T-cell (primary cell): ENCODE measurements around the gene FKBP14. TPM values are rescaled to one million over a fixed set of nuclear protein-coding genes. Genes with fewer than 3 reads are reported as not detected.

Source experiments
- ATAC-seq, 4 experiments: fragments of 200-7000 bp in 3 of 4; fragments of 150-1000 bp in 1 of 4; cut with Tn5 transposase; replicated peaks in 1 of 4; 1 replicate in 3 of 4; 2 replicates in 1 of 4; pipeline ENCODE4 v1.10.0; 2021; ENCODE audit warnings: moderate library complexity in 3 of 4, mild to moderate bottlenecking in 2 of 4, moderate number of reproducible peaks in 1 of 4
- CTCF ChIA-PET, 2 donors: fragments of 300-600 bp; sonication (Branson Sonifier 250); formaldehyde crosslinking; loops; one replicate each; lab custom pipeline; 2022; ENCODE audit warnings: antibody characterized with exemption in 2 of 2; lab: Charles Lee
- POLR2A ChIA-PET, 2 donors: fragments of 300-600 bp; sonication (Branson Sonifier 250); formaldehyde crosslinking; loops; one replicate each; lab custom pipeline; 2022; ENCODE audit warnings: antibody characterized with exemption in 2 of 2; lab: Charles Lee
- DNase-seq, 35 experiments: peaks; one replicate each; pipeline versions ENCODE4 v3.0.0 to v3.0.0-alpha.2; 2013 to 2023
- H3K27ac ChIP-seq: one replicate; pipeline ENCODE4 v1.5.1; 2013; ENCODE audit warnings: low read length
- H3K27me3 ChIP-seq, 2 experiments: replicated peaks in 1 of 2; 1 replicate in 1 of 2; 2 replicates in 1 of 2; pipeline versions ENCODE4 v1.6.1 to v1.7.0; 2013; ENCODE audit warnings: low read length in 1 of 2, mixed read lengths in 1 of 2; ENCODE audit not compliant: control insufficient read depth in 2 of 2, insufficient read depth in 2 of 2; ENCODE audit errors: extremely low read depth in 1 of 2
- H3K36me3 ChIP-seq, 2 donors: 1 replicate in 1 of 2; 2 replicates in 1 of 2; pipeline versions ENCODE4 v1.6.1 to v1.7.0; 2013; ENCODE audit warnings: low read length in 1 of 2; ENCODE audit not compliant: control insufficient read depth in 2 of 2, insufficient read depth in 1 of 2; ENCODE audit errors: extremely low read depth in 1 of 2
- H3K4me1 ChIP-seq, 2 experiments: 1 replicate in 1 of 2; 2 replicates in 1 of 2; pipeline versions ENCODE4 v1.6.1 to v1.7.0; 2013; ENCODE audit warnings: low read length in 2 of 2, mixed read lengths in 1 of 2; ENCODE audit not compliant: insufficient read depth in 2 of 2, control insufficient read depth in 1 of 2; ENCODE audit errors: extremely low read depth in 1 of 2
- H3K4me3 ChIP-seq, 2 donors: 1 replicate in 1 of 2; 2 replicates in 1 of 2; pipeline versions ENCODE4 v1.5.1 to v1.7.0; 2013; ENCODE audit warnings: mild to moderate bottlenecking in 2 of 2, low read length in 1 of 2, moderate library complexity in 1 of 2; ENCODE audit not compliant: control insufficient read depth in 1 of 2; ENCODE audit errors: extremely low read depth in 1 of 2
- H3K9me3 ChIP-seq: 2 replicates; pipeline ENCODE4 v1.7.0; 2013
- H3K27ac Mint-ChIP-seq, 2 donors: one replicate each; pipeline ENCODE4 v1.8.0; 2020 to 2021; ENCODE audit warnings: mild to moderate bottlenecking in 2 of 2, mixed read lengths in 2 of 2
- H3K27me3 Mint-ChIP-seq, 2 donors: one replicate each; pipeline ENCODE4 v1.8.0; 2021 to 2022; ENCODE audit warnings: mixed read lengths in 2 of 2
- H3K36me3 Mint-ChIP-seq: one replicate; pipeline ENCODE4 v1.8.0; 2021; ENCODE audit warnings: mixed read lengths
- H3K4me1 Mint-ChIP-seq, 3 donors: one replicate each; pipeline ENCODE4 v1.8.0; 2020 to 2022; ENCODE audit warnings: mixed read lengths in 3 of 3, mild to moderate bottlenecking in 1 of 3
- H3K4me3 Mint-ChIP-seq, 3 donors: one replicate each; pipeline ENCODE4 v1.8.0; 2020 to 2022; ENCODE audit warnings: mild to moderate bottlenecking in 3 of 3, mixed read lengths in 3 of 3, moderate library complexity in 3 of 3
- H3K9me3 Mint-ChIP-seq, 3 donors: one replicate each; pipeline ENCODE4 v1.8.0; 2020 to 2022; ENCODE audit warnings: mixed read lengths in 3 of 3
- WGBS: methylation state at CpG from one replicate; pipeline ENCODE4 v1.1.5; 2013; ENCODE audit warnings: missing lambda C conversion rate; ENCODE audit not compliant: insufficient coverage; 5-methylcytosine and 5-hydroxymethylcytosine counted together
- total RNA-seq, 35 experiments: library from RNA in 6 of 35; stranded (reverse) in 6 of 35; fragments of 120-200 nt in 1 of 35; gene quantifications; one replicate each; pipeline versions ENCODE4 v1.2.1 to v1.2.4 and lab custom pipeline; 2013 to 2026

Gene FKBP14
- total RNA-seq, 5 donors from 2014 or later (not counting 1 experiment from before 2014, with no cell fraction given): 4.2 to 5.0 (median 4.5) TPM

- Mint-ChIP-seq H3K27me3 (peaks cover 9 to 12% of the 10 kb centered on the region in 2 donors), H3K36me3 (no peaks in the 10 kb centered on the region), H3K4me3 (no peak overlapping the region), H3K9me3 (no peaks in the 10 kb centered on the region), H3K4me1 (no peaks in the 10 kb centered on the region), H3K27ac (no peak overlapping the region)
- POLR2A ChIA-PET: interaction anchor here in 1 of 2 donors (0.7 kb wide), 1 partner anchor 20 kb away, joined by 4 read pairs; no protein-coding TSS in a partner anchor
- no peaks in the 10 kb centered on the region for H3K9me3 ChIP-seq
- DNase-seq (no peak), ATAC-seq (no peak)
- CTCF ChIA-PET: interaction anchor here in 1 of 2 donors (0.6 kb wide), 2 partner anchors 60 to 66 kb away, joined by 3 read pairs; no protein-coding TSS in a partner anchor
- WGBS: no CpG with 5 or more reads among the region's 3 CpGs
- no peaks in the 10 kb centered on the region for H3K4me1 ChIP-seq
- peaks cover 0 to 4% of the 10 kb centered on the region in 2 experiments for H3K27me3 ChIP-seq
- H3K4me3 ChIP-seq: no peak overlapping the region
- H3K36me3 ChIP-seq: no peaks in the 10 kb centered on the region
- H3K27ac ChIP-seq: no peak overlapping the region
These were observed 21.0 kb downstream of the FKBP14 start for GRCh38 chr7:30005464-30005863.

GRCh38 chr7:30003098-30003497 lies 23.4 kb downstream of the FKBP14 start:
- peaks cover 0 to 9% of the 10 kb centered on the region in 2 experiments for H3K27me3 ChIP-seq
- H3K27ac ChIP-seq: no peak overlapping the region
- H3K27ac Mint-ChIP-seq: no peak overlapping the region
- ATAC-seq: no peak
- 100% methylated on average over 1 of the region's 6 CpGs for WGBS
- peaks cover 26% of the 10 kb centered on the region in 2 donors for H3K27me3 Mint-ChIP-seq
- no peaks in the 10 kb centered on the region for H3K36me3 Mint-ChIP-seq
- no peak overlapping the region for H3K4me3 ChIP-seq
- ChIA-PET CTCF (no interaction called here), POLR2A (no interaction called here)
- H3K9me3 ChIP-seq: no peaks in the 10 kb centered on the region
- H3K4me1 ChIP-seq: no peaks in the 10 kb centered on the region
- H3K4me1 Mint-ChIP-seq: no peaks in the 10 kb centered on the region
- no peak for DNase-seq
- no peaks in the 10 kb centered on the region for H3K36me3 ChIP-seq
- no peak overlapping the region for H3K4me3 Mint-ChIP-seq
- no peaks in the 10 kb centered on the region for H3K9me3 Mint-ChIP-seq

- no peak for ATAC-seq
- no peak overlapping the region for H3K27ac ChIP-seq
- ChIA-PET POLR2A (no interaction called here), CTCF (no interaction called here)
- DNase-seq: no peak
- H3K9me3 Mint-ChIP-seq: peaks cover 0 to 6% (median 3%) of the 10 kb centered on the region in 3 donors
- no peaks in the 10 kb centered on the region for H3K36me3 ChIP-seq
- peaks cover 0 to 9% of the 10 kb centered on the region in 2 experiments for H3K27me3 ChIP-seq
- WGBS: no CpG with 5 or more reads among the region's 2 CpGs
- no peaks in the 10 kb centered on the region for H3K9me3 ChIP-seq
- H3K36me3 Mint-ChIP-seq: no peaks in the 10 kb centered on the region
- no peaks in the 10 kb centered on the region for H3K4me1 ChIP-seq
- no peak overlapping the region for H3K4me3 Mint-ChIP-seq
- peaks cover 32 to 34% of the 10 kb centered on the region in 2 donors for H3K27me3 Mint-ChIP-seq
- no peak overlapping the region for H3K4me3 ChIP-seq
- no peak overlapping the region for H3K27ac Mint-ChIP-seq
- H3K4me1 Mint-ChIP-seq: no peaks in the 10 kb centered on the region
These were observed 24.5 kb downstream of the FKBP14 start for GRCh38 chr7:30001998-30002397.

GRCh38 chr7:29998489-29998888 lies 28.0 kb downstream of the FKBP14 start:
- no peak for ATAC-seq
- no peak overlapping the region for H3K27ac ChIP-seq
- ChIA-PET POLR2A (no interaction called here), CTCF (no interaction called here)
- Mint-ChIP-seq H3K4me3 (no peak overlapping the region), H3K36me3 (no peaks in the 10 kb centered on the region), H3K27me3 (peaks cover 38 to 49% of the 10 kb centered on the region in 2 donors), H3K27ac (no peak overlapping the region), H3K4me1 (no peaks in the 10 kb centered on the region), H3K9me3 (peaks cover 7 to 19% (median 13%) of the 10 kb centered on the region in 3 donors)
- H3K9me3 ChIP-seq: no peaks in the 10 kb centered on the region
- H3K27me3 ChIP-seq: peaks cover 0 to 13% of the 10 kb centered on the region in 2 experiments
- no peak for DNase-seq
- H3K4me1 ChIP-seq: no peaks in the 10 kb centered on the region
- no peak overlapping the region for H3K4me3 ChIP-seq
- H3K36me3 ChIP-seq: no peaks in the 10 kb centered on the region

GRCh38 chr7:29996321-29996720 lies 30.2 kb downstream of the FKBP14 start:
- H3K9me3 Mint-ChIP-seq: peaks cover 7 to 28% (median 21%) of the 10 kb centered on the region in 3 donors
- H3K27ac Mint-ChIP-seq: no peak overlapping the region
- Histone ChIP-seq H3K4me3 (no peak overlapping the region), H3K27me3 (peaks cover 0 to 18% of the 10 kb centered on the region in 2 experiments), H3K4me1 (no peaks in the 10 kb centered on the region), H3K9me3 (no peaks in the 10 kb centered on the region), H3K27ac (no peak overlapping the region), H3K36me3 (no peaks in the 10 kb centered on the region)
- CTCF ChIA-PET: no interaction called here
- POLR2A ChIA-PET: no interaction called here
- DNase-seq (no peak), ATAC-seq (no peak)
- H3K4me1 Mint-ChIP-seq: no peaks in the 10 kb centered on the region
- no peak overlapping the region for H3K4me3 Mint-ChIP-seq
- H3K27me3 Mint-ChIP-seq: peaks cover 42 to 59% of the 10 kb centered on the region in 2 donors
- no peaks in the 10 kb centered on the region for H3K36me3 Mint-ChIP-seq

- H3K36me3 ChIP-seq: no peaks in the 10 kb centered on the region
- Mint-ChIP-seq H3K27me3 (peaks cover 42 to 58% of the 10 kb centered on the region in 2 donors), H3K27ac (no peak overlapping the region), H3K9me3 (peaks cover 7 to 28% (median 21%) of the 10 kb centered on the region in 3 donors), H3K4me1 (no peaks in the 10 kb centered on the region), H3K36me3 (no peaks in the 10 kb centered on the region), H3K4me3 (no peak overlapping the region)
- DNase-seq (no peak), ATAC-seq (no peak)
- H3K9me3 ChIP-seq: no peaks in the 10 kb centered on the region
- H3K4me1 ChIP-seq: no peaks in the 10 kb centered on the region
- H3K27ac ChIP-seq: no peak overlapping the region
- ChIA-PET POLR2A (no interaction called here), CTCF (no interaction called here)
- H3K4me3 ChIP-seq: no peak overlapping the region
- H3K27me3 ChIP-seq: peaks cover 0 to 20% of the 10 kb centered on the region in 2 experiments
These were observed 30.9 kb downstream of the FKBP14 start for GRCh38 chr7:29995652-29996051.

GRCh38 chr7:29993140-29993539 lies 33.4 kb downstream of the FKBP14 start:
- WGBS: 83% methylated on average over 2 of the region's 4 CpGs
- no peaks in the 10 kb centered on the region for H3K36me3 ChIP-seq
- no peaks in the 10 kb centered on the region for H3K36me3 Mint-ChIP-seq
- no peak for ATAC-seq
- no peaks in the 10 kb centered on the region for H3K9me3 ChIP-seq
- no peak overlapping the region for H3K27ac ChIP-seq
- ChIA-PET CTCF (interaction anchor here in 1 of 2 donors (0.9 kb wide), 1 partner anchor 68 kb away, joined by 3 read pairs; no protein-coding TSS in a partner anchor), POLR2A (no interaction called here)
- H3K27me3 ChIP-seq: peaks cover 0 to 34% of the 10 kb centered on the region in 2 experiments
- H3K4me3 ChIP-seq: no peak overlapping the region
- peaks cover 7 to 28% (median 21%) of the 10 kb centered on the region in 3 donors for H3K9me3 Mint-ChIP-seq
- H3K4me1 Mint-ChIP-seq: peaks cover 5 to 11% (median 8%) of the 10 kb centered on the region in 3 donors
- no peak for DNase-seq
- H3K27me3 Mint-ChIP-seq: peaks cover 37 to 53% of the 10 kb centered on the region in 2 donors
- peaks cover 2 to 10% of the 10 kb centered on the region in 2 experiments for H3K4me1 ChIP-seq
- H3K4me3 Mint-ChIP-seq: no peak overlapping the region
- H3K27ac Mint-ChIP-seq: no peak overlapping the region
